Dermis microvascular lymphatic vessel endothelial cell (primary cell): ENCODE data around the gene SH3RF3. TPM values are rescaled to one million over a fixed set of nuclear protein-coding genes. Genes with fewer than 3 reads are reported as not detected.
"Not testable (repeated sequence)": the region's sequence is repeated elsewhere in the genome, so short reads cannot be mapped to it uniquely, and the experiment has no call there.

Source experiments
- DNase-seq, 2 donors: peaks; one replicate each; pipeline versions ENCODE4 v3.0.0 to v3.0.0-alpha.2; 2010; ENCODE audit warnings: low read depth in 2 of 2
- total RNA-seq: library from RNA; depleted of rRNA; stranded (reverse); fragments of >200 nt; gene quantifications from 2 replicates; pipeline ENCODE4 v1.2.1, GENCODE V29; 2014

The SH3RF3 gene
- total RNA-seq, 1 donor from 2014 or later = 4.5 TPM

DNA sequence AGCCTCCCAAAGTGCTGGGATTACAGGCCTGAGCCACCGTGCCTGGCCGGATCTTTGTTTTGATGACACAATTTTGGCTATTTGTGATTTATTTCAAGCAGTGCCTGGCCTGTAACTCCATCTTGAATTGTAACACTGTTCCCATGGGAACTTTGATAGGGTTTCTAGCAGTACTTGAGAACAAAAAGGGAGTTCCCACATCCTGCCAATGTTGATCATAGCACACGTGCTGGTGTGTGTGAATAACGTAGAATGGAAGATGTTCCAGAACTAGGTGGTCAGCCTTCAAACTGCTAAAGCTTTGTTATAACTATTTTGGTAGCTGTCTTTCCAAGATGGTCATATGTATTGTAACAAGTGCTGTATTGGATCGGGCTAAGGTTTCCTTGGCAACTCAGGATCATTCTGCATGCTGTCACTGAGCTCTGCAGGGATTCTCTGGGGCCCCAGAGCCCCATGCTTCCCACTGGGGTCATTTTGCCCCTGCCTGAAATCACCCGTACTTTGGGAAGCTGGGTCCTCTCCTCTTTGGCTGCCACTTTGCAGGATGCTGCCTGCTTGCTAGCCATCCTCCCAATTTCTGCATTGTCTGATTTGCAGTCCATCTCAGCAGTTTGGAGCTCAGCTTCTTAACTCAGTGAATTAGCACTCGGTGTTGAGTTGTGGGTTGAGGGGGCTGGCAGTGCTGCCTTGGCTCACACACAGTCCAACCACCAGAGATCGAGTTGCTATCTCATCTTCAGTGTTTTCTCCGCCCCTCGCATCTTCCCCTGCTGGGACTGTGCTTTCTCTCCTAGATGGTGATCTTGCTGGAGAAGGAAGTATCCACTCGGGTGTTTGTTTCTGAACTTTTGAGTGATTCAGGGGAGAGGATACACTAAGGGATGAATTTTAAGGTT lies 26.8 kb downstream of the SH3RF3 start:
- no peak for DNase-seq

DNA sequence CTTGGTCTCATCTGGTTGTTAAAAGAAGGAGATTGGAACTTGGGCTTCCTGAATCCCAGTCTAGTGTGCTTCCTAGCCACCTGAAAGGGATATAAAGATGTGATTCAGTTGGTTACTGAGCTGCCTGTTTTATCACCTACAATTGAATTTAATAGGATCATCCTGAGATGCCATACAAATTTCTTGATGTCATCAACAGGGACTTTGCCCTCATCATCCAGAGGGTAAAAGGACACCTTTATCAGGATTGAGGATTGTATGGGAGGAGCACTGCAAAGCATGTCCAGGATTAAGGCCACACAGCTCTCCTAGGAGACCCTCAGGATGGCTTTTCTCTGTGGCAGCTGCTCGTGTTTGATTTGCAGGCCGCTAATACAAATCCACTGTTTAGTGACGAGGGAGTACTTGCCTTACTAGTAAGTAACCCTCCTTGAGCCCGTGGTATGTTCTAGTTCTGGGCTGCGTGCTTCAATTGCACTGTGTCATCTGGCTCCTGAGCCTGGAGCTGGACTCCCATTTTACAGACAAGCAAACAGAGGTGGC lies 28.6 kb downstream of the SH3RF3 start:
- no peak for DNase-seq

- no peak for DNase-seq
These were observed 29.2 kb downstream of the SH3RF3 start for GRCh38 chr2:109158237-109158636.

DNA sequence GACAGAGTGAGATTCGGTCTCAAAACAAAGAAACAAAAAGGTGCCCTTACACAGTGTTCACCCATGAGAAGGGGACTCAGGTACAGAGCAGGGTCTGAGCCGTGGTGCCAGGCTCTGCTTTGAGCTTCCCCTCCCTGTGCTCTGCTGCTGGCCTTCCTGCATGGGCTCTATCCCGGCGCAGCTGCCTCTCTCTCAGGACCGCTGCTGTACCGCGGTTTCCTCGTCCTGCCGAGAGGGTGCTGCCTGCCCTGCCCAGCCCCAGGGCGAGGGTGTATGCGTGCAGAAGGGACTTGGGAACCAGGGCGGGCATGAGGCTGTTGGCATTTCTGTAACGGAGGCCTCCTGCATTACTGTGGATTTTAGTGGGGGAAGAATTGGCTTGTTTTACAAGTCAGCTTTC lies 30.1 kb downstream of the SH3RF3 start:
- no peak for DNase-seq

- no peak for DNase-seq
These were observed 31.9 kb downstream of the SH3RF3 start for GRCh38 chr2:109160714-109161440.

DNA sequence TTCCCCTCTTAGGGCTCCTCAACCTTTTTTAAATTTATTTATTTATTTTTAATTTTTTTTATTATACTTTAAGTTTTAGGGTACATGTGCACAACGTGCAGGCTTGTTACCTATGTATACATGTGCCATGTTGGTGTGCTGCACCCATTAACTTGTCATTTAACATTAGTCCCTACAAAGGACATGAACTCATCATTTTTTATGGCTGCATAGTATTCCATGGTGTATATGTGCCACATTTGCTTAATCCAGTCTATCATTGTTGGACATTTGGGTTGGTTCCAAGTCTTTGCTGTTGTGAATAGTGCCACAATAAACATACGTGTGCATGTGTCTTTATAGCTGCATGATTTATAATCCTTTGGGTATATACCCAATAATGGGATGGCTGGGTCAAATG lies 33.4 kb downstream of the SH3RF3 start:
- DNase-seq = not testable (repeated sequence)

DNA sequence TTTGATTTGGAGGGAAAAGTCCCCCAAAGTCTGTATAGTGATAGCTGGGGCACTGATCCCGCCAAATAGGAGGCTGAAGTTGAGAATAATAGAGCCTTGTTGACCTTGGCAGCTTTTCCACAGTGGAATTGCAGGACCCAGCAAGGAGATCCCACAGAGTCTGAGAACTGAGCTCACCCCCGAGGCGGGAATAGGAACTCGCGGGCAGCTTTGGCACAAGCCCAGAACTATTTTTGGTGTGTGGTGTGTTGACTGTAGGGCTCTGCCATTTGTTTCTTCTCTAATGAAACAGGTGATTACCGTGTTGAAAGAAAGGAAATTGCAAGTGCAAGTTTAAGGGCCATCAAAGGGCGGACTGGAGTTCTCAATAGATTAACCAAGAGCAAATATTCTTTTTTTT lies 34.0 kb downstream of the SH3RF3 start:
- DNase-seq = peak in 1 of 2 donors; percentile 87

- no peak for DNase-seq
These were observed 35.3 kb downstream of the SH3RF3 start for GRCh38 chr2:109164311-109164710.

GRCh38 chr2:109164739-109165221 lies 35.8 kb downstream of the SH3RF3 start:
- peak in 1 of 2 donors; percentile 86 for DNase-seq

DNA sequence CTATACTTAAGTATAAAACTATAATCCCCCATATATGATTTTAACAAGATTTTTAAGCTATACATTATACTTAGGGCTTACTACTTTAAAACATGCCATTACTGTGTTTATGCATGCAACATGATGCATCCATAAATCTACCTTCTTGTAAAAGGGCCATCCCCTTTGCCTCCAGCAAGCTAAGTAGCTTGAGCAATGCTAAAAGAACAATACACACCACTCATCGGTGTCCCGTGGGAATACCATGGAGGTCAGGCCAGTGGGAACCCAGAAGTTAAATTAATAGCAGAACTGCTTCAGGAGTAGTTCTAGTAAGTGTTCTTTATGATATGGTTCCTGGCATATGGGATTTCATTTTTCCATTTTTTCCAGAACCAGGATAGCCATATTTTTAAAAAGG lies 37.8 kb downstream of the SH3RF3 start:
- DNase-seq = no peak

DNA sequence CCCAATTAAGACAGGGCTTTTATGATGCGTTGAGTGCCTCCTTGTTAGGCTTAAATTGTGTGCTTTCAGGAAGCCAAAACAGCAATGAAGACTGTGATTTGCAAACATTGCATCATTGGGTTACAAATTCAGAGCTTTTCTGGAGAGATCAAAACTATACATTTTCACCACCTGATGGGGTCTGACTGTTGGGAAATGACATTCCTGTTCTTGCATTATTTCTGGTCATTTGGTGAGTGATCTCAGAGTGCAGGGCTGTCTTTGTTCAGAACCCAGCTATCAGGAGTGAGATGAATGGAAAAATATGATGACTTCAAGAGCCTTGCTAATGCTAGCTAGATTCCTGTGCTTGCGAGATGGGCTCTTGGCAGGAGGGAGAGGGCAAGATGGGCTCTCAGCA lies 39.1 kb downstream of the SH3RF3 start:
- no peak for DNase-seq

DNA sequence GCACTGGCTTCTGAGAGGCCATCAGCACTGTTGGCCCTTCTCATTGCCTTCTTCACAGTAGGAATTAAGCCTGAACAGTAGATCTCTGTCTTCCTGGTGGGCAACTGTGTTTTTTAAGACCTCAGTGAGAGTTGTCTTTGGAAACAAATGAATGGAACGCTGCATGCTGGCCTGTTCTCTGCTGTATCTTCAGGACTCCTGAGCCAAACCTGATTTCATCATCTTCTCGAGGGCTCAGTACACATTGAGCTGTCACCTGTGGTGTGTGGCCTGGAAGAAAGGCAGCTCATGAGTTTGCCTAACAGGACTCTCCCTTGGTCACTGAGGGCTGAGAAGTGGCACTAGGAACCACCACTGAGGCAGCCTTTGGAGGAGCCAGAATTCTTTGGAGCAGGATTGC lies 39.7 kb downstream of the SH3RF3 start:
- DNase-seq = no peak

DNA sequence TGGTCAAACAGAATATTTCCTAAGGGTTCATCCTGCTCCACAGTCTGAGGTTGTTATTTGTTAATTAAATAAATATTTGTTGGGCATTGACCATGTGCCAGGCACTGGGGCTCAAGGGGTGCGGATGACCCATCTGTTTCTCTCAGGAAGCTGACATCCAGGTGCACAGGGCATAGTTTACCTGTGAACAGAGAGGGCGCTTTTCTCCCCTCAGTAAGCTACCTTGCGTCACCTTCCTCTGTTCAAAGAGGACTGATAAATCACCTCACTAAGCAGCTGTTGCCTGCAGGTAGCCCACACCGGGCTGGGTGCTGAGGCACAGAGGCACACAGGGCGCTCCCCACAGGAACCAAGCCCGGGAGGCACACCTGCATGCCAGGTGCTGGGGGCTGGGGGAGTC lies 41.6 kb downstream of the SH3RF3 start:
- DNase-seq = no peak

GRCh38 chr2:109171444-109172334 lies 42.7 kb downstream of the SH3RF3 start:
- peak; percentile 63 to 94 for DNase-seq

GRCh38 chr2:109172556-109173105 lies 43.6 kb downstream of the SH3RF3 start:
- DNase-seq = no peak

GRCh38 chr2:109173311-109174171 lies 44.5 kb downstream of the SH3RF3 start:
- DNase-seq = peak; percentile 60 to 76

DNA sequence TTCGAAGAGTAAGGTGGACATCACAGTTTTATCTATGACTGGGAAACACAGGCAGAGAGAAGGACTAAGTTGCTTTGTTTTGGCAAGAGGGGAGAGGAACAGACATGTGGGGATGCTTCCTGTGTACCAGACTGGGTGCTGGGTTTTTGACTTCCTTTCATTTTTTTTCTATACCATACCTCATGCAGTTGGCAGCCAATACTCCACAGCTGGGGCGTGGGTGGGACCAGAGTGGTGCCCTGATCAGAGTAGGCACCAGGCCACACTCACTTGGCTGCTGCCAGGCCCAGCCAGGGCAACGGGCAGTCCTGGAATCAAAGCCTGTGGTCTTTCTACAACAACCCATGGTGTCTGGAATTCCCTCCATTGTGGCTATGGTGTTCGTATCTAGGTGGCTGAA lies 45.2 kb downstream of the SH3RF3 start:
- DNase-seq = peak in 1 of 2 donors; percentile 38

- no peak for DNase-seq
These were observed 45.8 kb downstream of the SH3RF3 start for GRCh38 chr2:109174626-109175349.

DNA sequence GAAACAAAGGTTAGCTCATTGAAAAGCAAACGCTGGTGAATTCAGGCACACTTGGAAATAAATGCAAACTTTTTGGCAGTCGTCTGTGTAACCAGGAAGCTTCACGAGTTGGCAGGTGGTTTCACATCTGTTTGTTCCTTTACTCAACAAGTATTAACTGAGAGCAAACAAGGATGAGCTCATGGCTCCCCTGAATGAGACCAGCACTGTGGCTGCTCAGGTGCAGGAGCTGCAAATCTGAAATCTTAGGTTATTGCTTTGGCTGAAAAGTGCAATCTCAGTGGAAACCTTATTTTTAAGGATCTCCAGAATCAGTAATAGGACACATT lies 46.3 kb downstream of the SH3RF3 start:
- peak in 1 of 2 donors; percentile 44 for DNase-seq
